HUES48 (cell line): ENCODE measurements around the gene G6PC3.
"Not testable (repeated sequence)": the region's sequence is repeated elsewhere in the genome, so short reads cannot be mapped to it uniquely, and the experiment has no call there.

Experiments
- H3K27ac ChIP-seq: one replicate; pipeline ENCODE4 v1.7.0; 2013; ENCODE audit warnings: low read depth, low read length, inconsistent platforms
- H3K27me3 ChIP-seq: 2 replicates; pipeline ENCODE4 v1.6.1; 2013; ENCODE audit warnings: mild to moderate bottlenecking, low read length; ENCODE audit not compliant: control insufficient read depth, insufficient read depth
- H3K36me3 ChIP-seq: 2 replicates; pipeline ENCODE4 v1.6.1; 2013; ENCODE audit warnings: low read length; ENCODE audit not compliant: control insufficient read depth, insufficient read depth
- H3K4me1 ChIP-seq: 2 replicates; pipeline ENCODE4 v1.6.1; 2013; ENCODE audit warnings: mild to moderate bottlenecking, low read length; ENCODE audit not compliant: control insufficient read depth, insufficient read depth
- H3K4me3 ChIP-seq: 2 replicates; pipeline ENCODE4 v1.5.1; 2013; ENCODE audit warnings: mild to moderate bottlenecking, low read depth, low read length
- H3K9ac ChIP-seq: 2 replicates; pipeline ENCODE4 v1.6.1; 2013; ENCODE audit warnings: mild to moderate bottlenecking, low read depth, low read length, moderate library complexity
- H3K9me3 ChIP-seq: 2 replicates; pipeline ENCODE4 v1.6.1; 2013; ENCODE audit warnings: low read length; ENCODE audit not compliant: control insufficient read depth, insufficient read depth

Gene G6PC3

GRCh38 chr17:44038604-44039011, 31.9 kb upstream of the G6PC3 start:
- no peak overlapping the region for H3K9ac ChIP-seq
- H3K9me3 ChIP-seq: no peaks in the 10 kb centered on the region
- no peak overlapping the region for H3K4me3 ChIP-seq
- H3K27ac ChIP-seq: no peak overlapping the region
- H3K36me3 ChIP-seq: peaks cover 55% of the 10 kb centered on the region
- no peaks in the 10 kb centered on the region for H3K4me1 ChIP-seq
- no peaks in the 10 kb centered on the region for H3K27me3 ChIP-seq

- Histone ChIP-seq H3K9ac (no peak overlapping the region), H3K9me3 (no peaks in the 10 kb centered on the region), H3K27me3 (no peaks in the 10 kb centered on the region), H3K4me3 (no peak overlapping the region), H3K4me1 (peaks cover 5% of the 10 kb centered on the region; the same call in 1 of the 2 replicates), H3K36me3 (peaks cover 47% of the 10 kb centered on the region), H3K27ac (no peak overlapping the region)
Observed at GRCh38 chr17:44039829-44040635, 30.5 kb upstream of the G6PC3 start.

- Histone ChIP-seq H3K9me3 (no peaks in the 10 kb centered on the region), H3K4me3 (no peak overlapping the region), H3K36me3 (peaks cover 38% of the 10 kb centered on the region), H3K4me1 (peaks cover 5% of the 10 kb centered on the region; the same call in 1 of the 2 replicates), H3K9ac (no peak overlapping the region), H3K27me3 (no peaks in the 10 kb centered on the region), H3K27ac (peak overlapping the region; percentile 20)
Observed at GRCh38 chr17:44043272-44043696, 27.3 kb upstream of the G6PC3 start.

GRCh38 chr17:44044071-44044470, 26.5 kb upstream of the G6PC3 start:
- Histone ChIP-seq H3K27ac (no peak overlapping the region), H3K4me3 (no peak overlapping the region), H3K36me3 (peaks cover 41% of the 10 kb centered on the region), H3K27me3 (no peaks in the 10 kb centered on the region), H3K9ac (no peak overlapping the region), H3K4me1 (peaks cover 5% of the 10 kb centered on the region; the same call in 1 of the 2 replicates), H3K9me3 (no peaks in the 10 kb centered on the region)

- Histone ChIP-seq H3K36me3 (peaks cover 42% of the 10 kb centered on the region), H3K9me3 (no peaks in the 10 kb centered on the region), H3K27me3 (no peaks in the 10 kb centered on the region), H3K27ac (no peak overlapping the region), H3K4me1 (peaks cover 5% of the 10 kb centered on the region; the same call in 1 of the 2 replicates), H3K9ac (no peak overlapping the region), H3K4me3 (no peak overlapping the region)
Observed at GRCh38 chr17:44045486-44045885, 25.0 kb upstream of the G6PC3 start.

- peaks cover 56% of the 10 kb centered on the region for H3K36me3 ChIP-seq
Observed at GRCh38 chr17:44046893-44047292, 23.6 kb upstream of the G6PC3 start.

GRCh38 chr17:44049294-44050060, 21.1 kb upstream of the G6PC3 start:
- Histone ChIP-seq H3K9ac (no peak overlapping the region), H3K27me3 (no peaks in the 10 kb centered on the region), H3K27ac (no peak overlapping the region), H3K4me3 (no peak overlapping the region), H3K4me1 (peaks cover 3% of the 10 kb centered on the region; the same call in 1 of the 2 replicates), H3K36me3 (peaks cover 74% of the 10 kb centered on the region), H3K9me3 (no peaks in the 10 kb centered on the region)

More at GRCh38 chr17:44046893-44047292, 23.6 kb upstream of the G6PC3 start:
- not testable (repeated sequence) for H3K27ac ChIP-seq, H3K4me3 ChIP-seq, H3K27me3 ChIP-seq, H3K9ac ChIP-seq, H3K4me1 ChIP-seq, H3K9me3 ChIP-seq

- H3K9ac ChIP-seq: no peak overlapping the region
- H3K4me1 ChIP-seq: no peaks in the 10 kb centered on the region
- H3K36me3 ChIP-seq: peaks cover 84% of the 10 kb centered on the region
- H3K27me3 ChIP-seq: no peaks in the 10 kb centered on the region
- no peaks in the 10 kb centered on the region for H3K9me3 ChIP-seq
- no peak overlapping the region for H3K4me3 ChIP-seq
- no peak overlapping the region for H3K27ac ChIP-seq
Observed at GRCh38 chr17:44053125-44053872, 17.2 kb upstream of the G6PC3 start.

- H3K9ac ChIP-seq: no peak overlapping the region
- H3K9me3 ChIP-seq: no peaks in the 10 kb centered on the region
- no peaks in the 10 kb centered on the region for H3K4me1 ChIP-seq
- no peak overlapping the region for H3K27ac ChIP-seq
- H3K36me3 ChIP-seq: peaks cover 78% of the 10 kb centered on the region
- H3K4me3 ChIP-seq: no peak overlapping the region
- H3K27me3 ChIP-seq: no peaks in the 10 kb centered on the region
Observed at GRCh38 chr17:44059101-44059892, 11.2 kb upstream of the G6PC3 start.

- no peak overlapping the region for H3K9ac ChIP-seq
- H3K27ac ChIP-seq: no peak overlapping the region
- H3K9me3 ChIP-seq: no peaks in the 10 kb centered on the region
- H3K4me1 ChIP-seq: no peaks in the 10 kb centered on the region
- H3K36me3 ChIP-seq: peaks cover 59% of the 10 kb centered on the region
- no peaks in the 10 kb centered on the region for H3K27me3 ChIP-seq
- no peak overlapping the region for H3K4me3 ChIP-seq
Observed at GRCh38 chr17:44061446-44061845, 9.1 kb upstream of the G6PC3 start.
